GM19238 (cell line): ENCODE data around the gene ZNF579.

Experiments used
- DNase-seq: peaks from one replicate; pipeline ENCODE4 v3.0.0; 2011; ENCODE audit warnings: low spot score; ENCODE audit not compliant: insufficient read length

Gene ZNF579

GRCh38 chr19:55567708-55568328, 12.8 kb downstream of the ZNF579 start:
- DNase-seq: no peak

GRCh38 chr19:55566823-55567222, 13.8 kb downstream of the ZNF579 start:
- no peak for DNase-seq

DNA sequence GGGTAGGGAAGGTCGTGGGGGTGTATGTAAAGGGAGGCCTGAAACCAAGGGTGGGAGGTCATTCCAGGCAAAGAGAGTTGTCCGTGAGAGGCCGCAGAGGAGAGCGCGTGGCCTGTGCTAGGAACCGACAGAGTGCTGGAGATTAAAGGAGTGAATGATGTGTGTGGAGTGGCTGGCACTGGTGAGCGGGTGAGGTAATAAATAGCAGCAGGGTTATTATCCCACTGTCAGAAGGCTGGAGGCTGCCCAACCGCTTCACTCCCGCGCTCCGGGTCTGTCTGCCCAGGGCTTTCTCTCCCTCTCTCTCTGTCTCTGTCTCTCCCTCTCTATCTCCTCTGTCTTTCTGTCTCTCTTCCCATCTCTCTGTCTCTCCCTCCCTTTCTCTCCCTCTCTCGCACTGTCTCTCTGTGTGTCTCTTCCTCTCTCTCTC, 17.4 kb downstream of the ZNF579 start:
- no peak for DNase-seq

DNA sequence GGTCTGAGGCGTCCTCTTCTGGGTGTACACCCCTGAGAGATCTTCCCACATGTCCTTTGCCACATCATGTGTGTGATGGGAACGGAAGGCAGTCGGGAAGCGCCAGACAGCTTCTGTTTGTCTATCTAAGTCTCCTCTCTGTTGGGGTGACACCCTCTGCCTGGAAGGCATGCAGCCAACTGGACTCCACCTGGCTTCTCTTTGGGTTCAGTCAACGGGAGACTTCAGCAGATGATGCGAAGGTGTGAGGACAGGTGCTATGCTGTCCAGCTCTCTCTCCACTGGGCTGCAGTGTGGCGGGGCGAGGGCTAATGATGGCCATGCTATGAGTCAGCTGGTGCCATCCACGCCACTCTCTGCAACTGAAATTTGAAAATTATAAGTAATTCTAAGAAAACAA, 21.0 kb downstream of the ZNF579 start:
- DNase-seq: no peak

DNA sequence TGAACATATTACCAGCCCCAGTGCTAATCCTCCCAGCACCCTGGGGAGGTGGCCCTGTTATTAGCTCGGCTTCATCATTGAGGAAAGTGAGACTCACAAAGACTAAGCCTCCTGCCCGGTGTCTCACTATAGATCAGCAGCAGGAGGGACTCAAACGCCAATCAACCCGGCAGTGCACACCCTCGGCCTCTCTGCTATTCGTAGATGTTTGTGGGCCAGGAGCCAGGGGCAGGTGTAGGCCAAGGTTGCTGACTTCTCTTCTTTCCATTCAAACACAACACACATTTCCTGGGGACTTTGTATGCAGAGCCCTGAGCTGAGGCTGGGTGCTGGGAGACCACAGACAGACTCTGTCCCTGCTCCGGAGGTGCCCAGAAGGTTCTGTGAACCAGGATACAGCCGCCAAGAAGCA, 25.9 kb downstream of the ZNF579 start:
- DNase-seq: no peak

GRCh38 chr19:55554302-55554701, 26.3 kb downstream of the ZNF579 start:
- DNase-seq: no peak

DNA sequence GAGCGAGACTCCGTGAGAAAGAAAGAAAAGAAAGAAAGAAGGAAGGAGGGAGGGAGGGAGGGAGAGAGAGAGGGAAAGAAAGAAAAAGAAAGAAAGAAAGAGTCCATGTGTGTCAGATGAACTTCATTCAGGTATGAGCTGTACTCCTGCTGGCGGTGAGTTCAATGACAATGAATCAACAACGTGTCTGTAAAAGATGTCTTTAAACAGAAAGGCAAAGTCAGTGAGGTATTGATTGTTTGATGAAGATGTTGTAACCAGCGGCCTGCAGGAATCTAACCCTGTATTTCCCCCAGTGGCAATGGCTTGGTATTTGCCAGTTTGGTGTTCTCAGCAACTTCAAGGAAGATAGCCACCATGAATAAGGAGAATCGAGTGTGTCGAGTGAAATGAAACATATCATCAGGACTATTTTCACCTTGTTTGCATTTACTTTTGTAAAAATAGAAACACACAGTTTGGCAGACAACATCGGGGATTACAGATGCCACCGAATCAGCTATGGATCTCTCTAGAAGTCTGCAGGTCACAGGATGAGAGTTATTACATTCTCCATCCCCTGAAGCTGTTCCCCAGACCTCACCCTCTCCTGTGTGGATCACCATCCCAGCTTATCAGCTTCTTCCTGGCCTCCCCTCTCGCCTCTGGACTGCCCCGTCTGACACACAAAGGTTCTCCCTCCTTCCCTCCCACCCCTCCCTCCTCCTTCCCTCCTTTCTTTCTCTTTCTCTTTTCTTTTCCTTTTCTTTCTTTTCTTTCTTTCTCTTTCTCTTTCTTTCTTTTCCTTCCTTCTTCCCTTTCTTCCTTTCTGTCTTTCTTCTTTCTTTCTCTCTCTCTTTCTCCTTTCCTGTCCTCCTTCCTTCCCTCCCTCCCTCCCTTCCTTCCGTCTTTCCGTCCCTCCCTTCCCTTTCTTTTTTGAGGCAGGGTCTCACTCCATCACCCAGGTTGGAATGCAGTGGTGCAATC, 27.1 kb downstream of the ZNF579 start:
- DNase-seq: no peak

GRCh38 chr19:55552620-55553019, 28.0 kb downstream of the ZNF579 start:
- no peak for DNase-seq

DNA sequence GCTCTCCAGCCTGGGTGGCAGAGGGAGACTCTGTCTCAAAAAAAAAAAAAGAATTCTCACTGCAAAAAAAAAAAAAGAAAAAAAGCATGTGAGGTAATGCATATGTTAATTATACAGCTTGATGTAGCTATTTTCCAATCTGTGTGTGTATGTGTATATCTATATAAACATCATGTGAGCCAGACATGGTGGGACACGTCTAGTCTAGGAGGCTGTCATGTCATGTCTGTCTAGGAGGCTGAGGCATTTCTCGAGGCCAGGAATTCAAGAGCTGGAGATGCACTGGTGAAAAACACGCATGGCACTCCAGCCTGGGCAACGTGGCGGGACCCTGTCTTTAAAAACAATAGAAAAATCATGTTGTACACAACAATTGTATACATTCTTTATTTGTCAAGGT, 28.4 kb downstream of the ZNF579 start:
- DNase-seq: no peak

DNA sequence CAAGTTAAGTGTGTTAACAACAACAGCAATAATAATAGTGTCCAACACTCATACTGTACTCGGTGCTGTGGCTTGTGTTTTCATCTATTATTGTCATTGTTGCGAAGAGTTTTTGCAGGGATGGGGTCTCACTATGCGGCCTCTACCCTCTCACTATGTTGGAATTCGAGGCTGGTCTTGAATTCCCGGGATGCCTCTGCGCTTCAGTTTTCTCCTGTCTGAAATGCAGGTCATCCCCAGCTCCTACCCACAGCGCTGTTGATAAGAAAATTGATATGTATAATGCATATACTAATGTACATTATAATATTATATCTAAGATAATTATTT, 30.4 kb downstream of the ZNF579 start:
- no peak for DNase-seq

DNA sequence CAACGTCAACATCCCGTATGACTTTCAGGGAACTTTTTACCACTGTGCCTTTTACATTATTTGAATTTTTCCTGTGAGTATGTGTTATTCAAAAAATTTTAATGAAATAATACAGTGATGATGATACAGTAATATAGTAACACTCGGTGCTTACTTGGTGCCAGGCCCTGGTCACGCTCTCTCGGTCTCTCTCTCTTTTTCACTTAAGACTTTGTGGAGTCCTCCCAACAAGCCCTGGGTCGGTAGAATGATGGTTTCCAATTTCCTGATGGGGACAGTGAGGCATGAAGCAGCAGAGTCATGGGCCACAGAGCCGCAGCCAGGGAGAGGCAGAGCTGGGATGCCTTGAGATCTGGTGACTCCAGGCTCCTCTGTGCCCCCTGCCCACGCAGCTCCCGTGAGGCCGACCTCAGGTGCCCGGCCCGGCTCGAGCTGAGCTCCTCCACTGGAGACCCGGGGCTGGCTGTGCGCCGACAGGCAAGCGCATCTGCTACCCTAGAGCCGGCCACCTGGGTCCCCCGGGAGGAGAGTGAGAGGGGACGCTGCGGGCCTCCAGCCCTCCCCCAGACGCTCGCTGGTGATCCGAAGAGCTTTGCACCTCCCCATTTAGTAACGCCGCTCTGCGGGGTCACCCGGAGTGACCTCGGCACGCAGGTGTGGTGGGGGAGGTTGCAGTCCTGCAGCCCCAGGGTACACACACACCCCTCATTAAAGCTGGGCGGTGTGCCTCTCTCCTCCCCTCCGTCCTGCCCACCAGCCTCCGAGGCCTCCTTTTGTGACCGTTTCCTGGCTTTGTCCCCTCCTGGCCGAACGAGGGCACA, 30.9 kb downstream of the ZNF579 start:
- DNase-seq: no peak

- no peak for DNase-seq
These were observed 33.6 kb downstream of the ZNF579 start for GRCh38 chr19:55546822-55547614.

- DNase-seq: no peak
These were observed 34.6 kb downstream of the ZNF579 start for GRCh38 chr19:55546011-55546410.

DNA sequence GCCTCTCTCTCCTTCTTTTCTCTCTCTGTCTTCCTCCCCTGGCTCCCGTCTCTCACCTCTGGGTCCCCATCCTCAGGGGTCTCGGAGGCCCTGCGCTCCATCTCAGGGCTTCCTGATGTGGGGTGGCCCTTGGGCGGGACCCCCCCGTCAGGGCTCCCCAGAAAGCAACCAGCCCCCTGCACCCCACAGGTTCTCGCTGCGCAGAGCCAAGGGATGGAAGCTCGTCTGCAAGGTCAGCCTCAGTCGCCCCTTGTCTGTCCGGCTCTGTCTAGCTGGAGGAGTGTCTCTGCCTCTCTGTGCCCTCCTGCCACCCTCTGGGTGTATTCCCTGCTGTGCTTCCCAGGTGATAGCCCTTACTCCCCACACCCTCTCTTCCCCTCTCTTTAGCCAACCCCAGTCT, 35.2 kb downstream of the ZNF579 start, which contains the start of gene SBK3:
Gene SBK3, minus strand, starts transcription at position 101 of the 400 bp plus-strand sequence. Its CDS starts 0 bp downstream, at position 101.
- no peak for DNase-seq

- DNase-seq: no peak
These were observed 35.7 kb downstream of the ZNF579 start for GRCh38 chr19:55544776-55545439.

GRCh38 chr19:55544014-55544413, 36.6 kb downstream of the ZNF579 start:
- no peak for DNase-seq

DNA sequence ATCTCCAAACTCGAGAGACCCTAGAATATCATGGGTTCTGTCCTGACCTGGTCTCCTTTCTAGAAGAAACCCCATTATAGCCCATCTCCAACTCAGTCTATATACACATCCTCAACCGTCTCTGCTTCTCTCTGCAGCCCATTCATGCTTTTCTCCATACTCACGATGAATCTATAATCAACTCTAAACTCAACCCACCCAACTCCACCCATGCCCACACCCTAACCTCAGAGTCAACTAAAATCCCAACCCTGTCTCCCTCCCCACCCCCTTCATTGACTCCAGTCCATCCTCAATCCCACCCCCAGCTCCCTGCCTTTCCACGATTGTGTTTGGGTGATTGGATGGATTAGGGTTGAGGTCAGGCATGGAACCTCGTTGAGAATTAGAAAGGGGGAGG, 37.1 kb downstream of the ZNF579 start:
- DNase-seq: no peak

- DNase-seq: no peak
These were observed 38.3 kb downstream of the ZNF579 start for GRCh38 chr19:55542292-55542855.

GRCh38 chr19:55541091-55541490, 39.6 kb downstream of the ZNF579 start:
- DNase-seq: no peak

- no peak for DNase-seq
These were observed 40.0 kb downstream of the ZNF579 start for GRCh38 chr19:55540619-55541018.
